Choroid plexus epithelial cell (primary cell): ENCODE measurements around the gene NDUFC2.
"Not testable (repeated sequence)": the region's sequence is repeated elsewhere in the genome, so short reads cannot be mapped to it uniquely, and the experiment has no call there.

Experiments
- DNase-seq: peaks from one replicate; pipeline ENCODE4 v3.0.0-alpha.2; 2010; ENCODE audit warnings: low read depth
- H3K4me3 ChIP-seq: 2 replicates; pipeline ENCODE4 v1.5.1; 2011; ENCODE audit warnings: low read depth, mild to moderate bottlenecking, control low read depth, low read length, moderate library complexity
- TF ChIP-seq, protein P1 (sequence below): conservative IDR thresholded peaks from 2 replicates; pipeline ENCODE4 v1.5.1; 2011; ENCODE audit warnings: low read depth, mild to moderate bottlenecking, control low read depth, inconsistent platforms, low read length, moderate library complexity

The NDUFC2 gene

DNA sequence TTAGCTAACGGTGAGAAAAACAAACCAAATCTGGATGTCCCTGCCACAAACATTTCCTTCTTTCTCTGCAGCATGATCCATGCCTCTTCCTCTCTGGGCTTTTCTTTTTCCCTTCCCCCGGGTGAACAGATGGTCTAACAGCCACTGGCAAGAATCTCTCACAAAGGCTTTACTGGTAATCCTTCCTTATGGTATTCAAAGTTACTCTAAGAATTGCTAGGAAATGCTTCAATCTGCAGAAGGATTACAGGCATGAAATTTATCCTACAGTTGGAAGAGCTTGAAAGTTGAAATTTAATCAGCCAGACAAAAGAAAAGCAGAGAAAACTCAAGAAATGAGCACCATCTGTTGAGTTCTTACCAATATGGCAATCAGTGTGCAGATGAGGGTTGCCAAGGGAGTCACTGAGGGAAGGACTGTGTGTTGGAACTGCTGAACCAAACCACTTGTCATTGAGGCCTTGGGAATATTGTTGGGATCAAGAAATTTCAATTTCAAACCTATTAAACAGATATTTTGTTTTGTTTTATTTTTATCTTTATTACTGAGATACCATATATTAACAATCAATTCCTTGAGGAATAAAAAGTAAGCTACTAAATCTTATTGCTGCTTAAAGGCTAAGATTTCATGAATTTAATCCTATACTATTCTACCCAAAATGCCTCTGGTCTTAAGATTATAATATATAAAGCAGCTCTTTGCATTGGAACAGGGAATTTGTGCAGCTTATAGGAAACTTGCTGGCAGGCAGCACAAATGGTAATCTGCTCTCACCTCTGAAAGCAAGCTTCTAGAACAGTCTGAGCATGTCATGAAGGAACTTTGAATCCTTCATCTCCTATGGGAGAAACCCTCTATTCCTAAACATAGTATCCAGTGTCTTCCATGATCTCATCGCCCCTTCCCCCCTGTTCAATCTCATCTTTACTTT, 29.7 kb upstream of the NDUFC2 start:
- DNase-seq, result no peak
- TF ChIP-seq, protein P1, sequence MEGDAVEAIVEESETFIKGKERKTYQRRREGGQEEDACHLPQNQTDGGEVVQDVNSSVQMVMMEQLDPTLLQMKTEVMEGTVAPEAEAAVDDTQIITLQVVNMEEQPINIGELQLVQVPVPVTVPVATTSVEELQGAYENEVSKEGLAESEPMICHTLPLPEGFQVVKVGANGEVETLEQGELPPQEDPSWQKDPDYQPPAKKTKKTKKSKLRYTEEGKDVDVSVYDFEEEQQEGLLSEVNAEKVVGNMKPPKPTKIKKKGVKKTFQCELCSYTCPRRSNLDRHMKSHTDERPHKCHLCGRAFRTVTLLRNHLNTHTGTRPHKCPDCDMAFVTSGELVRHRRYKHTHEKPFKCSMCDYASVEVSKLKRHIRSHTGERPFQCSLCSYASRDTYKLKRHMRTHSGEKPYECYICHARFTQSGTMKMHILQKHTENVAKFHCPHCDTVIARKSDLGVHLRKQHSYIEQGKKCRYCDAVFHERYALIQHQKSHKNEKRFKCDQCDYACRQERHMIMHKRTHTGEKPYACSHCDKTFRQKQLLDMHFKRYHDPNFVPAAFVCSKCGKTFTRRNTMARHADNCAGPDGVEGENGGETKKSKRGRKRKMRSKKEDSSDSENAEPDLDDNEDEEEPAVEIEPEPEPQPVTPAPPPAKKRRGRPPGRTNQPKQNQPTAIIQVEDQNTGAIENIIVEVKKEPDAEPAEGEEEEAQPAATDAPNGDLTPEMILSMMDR, result no peak
- H3K4me3 ChIP-seq, result no peak overlapping the region

DNA sequence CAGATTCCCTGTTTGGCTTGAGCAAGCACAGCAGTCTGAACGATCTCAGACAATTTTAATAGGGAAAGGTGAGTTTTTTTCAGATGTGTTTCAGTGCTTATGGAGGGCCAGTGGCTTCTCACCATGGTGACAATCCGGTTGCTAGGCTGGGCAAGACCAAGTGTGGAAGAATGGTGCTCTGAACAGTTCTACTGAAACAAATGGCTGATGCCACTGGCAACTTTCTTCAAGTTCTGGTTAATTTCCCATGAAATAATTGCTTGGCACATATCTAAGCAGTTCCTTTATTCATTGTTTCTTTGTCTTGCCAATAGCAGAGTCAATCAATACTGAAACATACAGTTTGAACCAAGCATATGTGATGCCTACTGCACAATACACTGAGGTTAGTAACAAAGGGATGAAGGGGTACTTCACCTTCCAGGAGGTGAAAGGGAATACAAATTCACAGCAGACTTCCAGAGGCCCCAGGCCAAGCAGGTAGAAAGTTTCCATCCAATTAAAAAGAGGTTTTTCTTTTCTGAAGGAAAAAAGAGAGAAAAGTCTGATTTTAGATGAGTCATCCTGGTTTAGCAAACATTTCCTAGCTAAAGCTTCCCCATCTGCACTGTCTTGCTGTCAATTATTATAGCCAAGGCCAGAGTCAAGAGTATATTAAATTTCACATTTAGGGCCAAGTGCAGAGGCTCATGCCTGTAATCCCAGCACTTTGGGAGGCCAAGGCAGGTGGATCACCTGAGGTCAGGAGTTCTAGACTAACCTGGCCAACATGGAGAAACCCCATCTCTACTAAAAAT, 21.2 kb upstream of the NDUFC2 start:
- TF ChIP-seq, protein P1, result no peak
- DNase-seq, result peak; percentile 42
- H3K4me3 ChIP-seq, result no peak overlapping the region

DNA sequence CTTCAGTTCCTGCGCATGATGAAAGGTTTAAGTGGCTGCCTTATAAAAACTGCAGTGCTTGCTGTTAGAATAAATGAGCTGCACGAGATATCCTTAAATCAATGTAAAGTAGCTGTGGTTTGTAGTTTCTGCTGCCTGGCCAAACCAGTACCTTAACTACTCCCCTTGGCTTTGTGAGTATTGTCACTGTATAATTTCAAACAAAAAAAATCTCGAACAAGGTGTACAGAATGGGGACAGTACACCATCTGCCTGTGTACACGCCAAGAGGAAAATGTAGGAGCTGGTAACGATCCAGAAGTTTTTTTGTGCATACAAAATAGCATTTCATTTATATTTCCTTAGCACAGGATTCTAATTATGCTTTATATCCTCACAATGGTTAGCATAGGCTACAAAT, 20.6 kb upstream of the NDUFC2 start:
- H3K4me3 ChIP-seq, result no peak overlapping the region
- TF ChIP-seq, protein P1, result no peak
- DNase-seq, result no peak

DNA sequence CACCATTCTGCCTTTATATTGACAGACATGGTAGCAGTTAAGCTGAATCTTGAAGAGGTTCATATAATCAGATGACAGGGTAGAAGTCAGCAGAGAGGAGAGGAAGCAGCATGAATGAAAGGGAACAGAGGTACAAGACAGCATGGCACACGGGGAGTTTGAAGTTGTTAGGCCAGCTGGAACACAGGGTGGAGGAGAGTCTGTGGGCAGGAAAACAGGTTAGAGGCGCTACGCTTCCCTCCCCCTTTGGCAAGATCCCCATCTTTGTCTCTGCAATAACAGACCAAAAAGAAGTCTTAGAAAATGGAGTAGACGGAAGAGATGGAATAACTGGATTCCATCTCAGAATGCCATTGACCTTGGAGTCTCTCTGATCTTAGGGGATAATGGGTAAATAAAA, 20.0 kb upstream of the NDUFC2 start:
- no peak for DNase-seq
- no peak overlapping the region for H3K4me3 ChIP-seq

DNA sequence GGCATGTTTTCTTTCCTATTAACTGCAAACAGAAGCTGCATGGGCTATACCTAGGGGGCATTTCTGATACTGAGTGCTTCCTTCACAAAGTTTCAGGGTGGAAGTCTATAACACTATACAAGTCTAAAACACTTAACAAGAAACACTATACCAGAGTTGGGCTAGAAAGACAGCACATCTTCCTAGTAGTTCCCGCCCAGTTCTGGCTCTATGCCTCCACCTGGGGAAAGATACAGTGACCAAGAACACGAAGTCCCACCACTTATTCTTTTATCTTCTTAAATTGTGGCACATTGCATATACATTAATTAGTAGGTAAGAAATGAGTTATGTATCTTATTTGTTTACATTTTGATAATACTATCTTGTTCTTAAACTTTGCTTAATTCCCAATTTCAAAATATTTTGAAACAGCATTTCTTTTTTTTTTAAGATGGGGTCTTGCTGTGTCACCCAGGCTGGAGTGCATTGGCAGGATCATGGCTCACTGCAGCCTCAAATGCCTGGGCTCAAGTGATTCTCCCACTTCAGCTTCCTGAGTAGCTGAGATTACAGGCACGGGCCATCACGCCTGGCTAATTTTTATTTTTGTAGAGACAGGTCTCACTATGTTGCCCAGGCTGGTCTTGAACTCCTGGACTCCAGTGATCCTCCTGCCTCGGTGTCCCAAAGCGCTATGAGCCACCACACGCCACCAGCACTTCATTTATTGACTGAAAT, 18.2 kb upstream of the NDUFC2 start:
- H3K4me3 ChIP-seq, result no peak overlapping the region
- no peak for DNase-seq
- TF ChIP-seq, protein P1, result no peak

More for the DNA sequence above, 20.0 kb upstream of the NDUFC2 start:
- TF ChIP-seq, protein P1, result no peak

DNA sequence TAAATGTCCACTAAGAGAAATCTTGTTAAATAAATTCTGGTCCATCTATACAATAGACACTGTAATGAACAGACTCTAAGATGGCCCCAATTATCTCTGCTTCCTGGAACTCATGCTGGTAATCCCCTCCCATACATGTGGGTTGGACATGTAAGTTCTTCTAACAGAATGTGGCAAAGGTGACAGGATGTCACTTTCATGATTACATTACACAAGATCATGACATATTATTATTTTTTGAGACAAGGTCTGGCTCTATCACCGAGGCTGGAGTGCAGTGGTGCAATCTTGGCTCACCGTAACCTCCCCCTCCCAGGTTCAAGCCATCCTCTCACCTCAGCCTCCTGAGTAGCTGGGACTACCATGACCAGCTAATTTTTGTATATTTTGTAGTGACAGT, 14.6 kb upstream of the NDUFC2 start:
- TF ChIP-seq, protein P1, result no peak
- no peak overlapping the region for H3K4me3 ChIP-seq
- DNase-seq, result no peak

DNA sequence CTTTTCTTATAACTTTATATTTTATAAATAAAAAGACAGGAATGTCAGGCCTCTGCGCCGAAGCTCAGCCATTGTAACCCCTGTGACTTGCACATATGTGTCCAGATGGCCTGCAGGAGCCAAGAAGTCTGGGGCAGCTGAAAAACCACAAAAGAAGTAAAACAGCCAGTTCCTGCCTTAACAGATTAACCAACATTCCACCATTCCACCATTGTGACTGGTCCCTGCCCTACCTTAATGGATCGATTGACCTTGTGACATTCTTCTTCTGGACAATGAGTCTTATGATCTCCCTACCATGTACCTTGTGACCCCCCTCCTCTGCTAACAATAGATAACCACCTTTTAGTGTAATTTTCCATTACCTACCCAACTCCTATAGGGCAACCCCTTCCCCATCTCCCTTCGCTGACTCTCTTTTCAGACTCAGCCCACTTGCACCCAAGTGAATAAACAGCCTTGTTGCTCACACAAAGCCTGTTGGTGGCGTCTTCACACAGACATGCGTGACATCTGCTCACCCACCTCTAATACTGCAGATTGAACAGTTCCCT, 6.9 kb upstream of the NDUFC2 start:
- DNase-seq, H3K4me3 ChIP-seq: not testable (repeated sequence)
